Stimulated activated CD4-positive, alpha-beta T cell treated with anti-CD3 and anti-CD28 coated beads, Interleukin-15, amount 100 ng/mL, for 48 hours (primary cell): ENCODE measurements around the gene TRAF3.

Experiments
- DNase-seq, 2 donors: peaks; one replicate each; pipeline ENCODE4 v3.0.0-alpha.2; 2020; ENCODE audit warnings: low read depth in 2 of 2

The TRAF3 gene

DNA sequence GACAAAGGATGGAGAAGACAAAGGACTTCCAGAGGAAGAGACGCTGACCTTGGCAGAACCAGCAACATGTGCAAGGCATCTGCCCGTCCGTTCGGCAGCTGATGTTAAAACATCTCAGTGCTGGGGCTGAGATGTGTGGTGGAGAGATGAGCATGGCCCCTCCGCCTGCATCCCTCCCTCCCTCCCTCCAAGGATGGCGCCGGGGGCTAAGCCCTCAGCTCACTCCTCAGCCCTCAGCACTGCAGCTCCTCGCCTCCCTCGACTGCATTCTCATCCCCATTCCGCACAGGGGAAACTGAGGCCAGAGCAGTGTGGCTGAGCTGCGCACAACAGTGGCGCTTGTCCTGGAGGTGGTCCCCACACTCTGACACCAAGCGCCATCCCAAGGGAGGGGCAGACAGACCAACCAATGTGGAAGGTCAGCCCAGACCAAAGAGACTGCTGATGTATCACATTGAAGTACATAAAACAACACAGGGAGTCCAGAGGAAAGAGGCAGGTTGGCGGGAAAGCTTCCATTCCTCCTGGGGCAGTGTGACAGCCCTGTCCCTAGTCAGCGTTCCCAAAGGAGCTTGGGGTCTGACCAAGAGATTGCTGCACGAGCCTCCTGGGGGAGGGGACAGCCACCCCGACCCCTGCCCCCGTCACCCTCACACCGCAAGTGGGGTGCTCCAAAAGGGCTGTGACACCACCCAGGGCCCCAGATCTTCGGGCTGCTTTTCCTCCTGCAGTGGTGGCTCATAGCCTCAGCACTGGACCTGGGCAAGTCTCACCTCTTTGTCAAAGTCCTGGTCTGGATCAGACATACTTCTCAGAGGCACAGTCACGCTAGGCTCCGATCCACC is 160.3 kb downstream of the TRAF3 start:
- no peak for DNase-seq

- no peak for DNase-seq
Observed at GRCh38 chr14:102938191-102938590, 160.9 kb downstream of the TRAF3 start.

- DNase-seq, result no peak
Observed at GRCh38 chr14:102939329-102939728, 162.1 kb downstream of the TRAF3 start.

DNA sequence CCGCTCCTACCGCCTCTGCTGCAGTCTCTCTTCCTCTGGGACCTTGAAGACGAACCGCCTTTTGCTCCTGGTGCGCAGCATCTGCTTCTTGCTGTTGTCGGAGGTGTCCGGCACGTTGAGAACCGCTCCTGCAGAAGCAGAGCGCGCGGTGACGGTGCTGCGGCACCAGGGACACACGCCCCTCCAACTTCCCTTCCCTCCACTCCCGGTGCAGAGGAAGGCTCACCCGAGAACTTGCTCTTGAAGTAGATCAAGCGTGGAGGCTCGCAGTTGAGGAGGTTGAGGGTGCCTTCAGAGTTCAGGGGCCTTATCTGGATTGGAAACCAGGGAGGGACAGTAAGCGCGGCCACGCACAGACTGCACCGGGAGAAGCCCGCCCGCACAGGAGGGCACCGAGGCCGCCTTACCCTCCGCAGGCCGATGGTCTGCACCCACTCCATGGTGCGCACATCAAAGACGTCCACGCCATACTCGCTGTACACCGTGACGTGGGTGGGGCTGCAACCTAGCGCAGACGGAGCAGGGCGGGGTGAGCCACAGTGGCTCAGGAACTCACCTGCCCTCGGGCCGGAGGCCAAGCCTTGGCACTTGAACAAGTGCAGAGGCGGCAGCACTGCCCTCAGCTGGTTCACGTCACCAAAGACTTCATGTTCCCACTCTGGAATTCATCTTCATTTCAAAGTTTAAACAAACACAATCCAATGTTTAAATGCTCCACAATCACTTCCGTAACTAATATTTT is 162.7 kb downstream of the TRAF3 start:
- no peak for DNase-seq

DNA sequence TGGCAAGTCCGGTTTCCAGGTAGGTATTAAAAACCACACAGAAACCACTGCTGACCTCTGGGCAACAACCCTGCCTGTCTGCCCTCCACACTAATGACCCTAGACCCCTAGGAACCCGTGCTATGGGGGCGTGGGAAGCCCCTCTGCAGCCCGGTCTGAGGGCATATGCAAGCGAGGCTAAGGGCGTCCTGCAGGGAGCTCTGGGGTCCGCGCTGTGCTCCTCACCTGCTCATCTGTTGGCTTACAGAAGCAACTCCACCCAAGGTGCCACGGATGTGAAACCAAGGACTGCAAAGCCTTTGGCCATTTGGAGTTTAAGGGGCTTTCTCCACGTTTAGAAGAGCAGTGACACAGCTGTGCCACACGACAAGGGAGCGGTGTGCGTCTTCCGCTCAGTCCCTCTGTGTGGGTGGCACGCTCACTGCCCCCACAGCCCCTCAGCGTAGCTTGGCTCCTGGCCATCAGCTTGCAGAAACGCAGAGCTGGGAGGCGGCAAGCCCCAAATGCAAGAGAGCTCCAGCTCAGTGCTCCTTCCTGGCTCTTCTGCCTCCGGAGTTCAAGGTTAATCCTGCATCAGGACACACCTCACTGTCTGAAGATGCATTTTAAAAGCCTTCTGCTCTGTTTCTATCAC is 163.6 kb downstream of the TRAF3 start:
- DNase-seq, result no peak

DNA sequence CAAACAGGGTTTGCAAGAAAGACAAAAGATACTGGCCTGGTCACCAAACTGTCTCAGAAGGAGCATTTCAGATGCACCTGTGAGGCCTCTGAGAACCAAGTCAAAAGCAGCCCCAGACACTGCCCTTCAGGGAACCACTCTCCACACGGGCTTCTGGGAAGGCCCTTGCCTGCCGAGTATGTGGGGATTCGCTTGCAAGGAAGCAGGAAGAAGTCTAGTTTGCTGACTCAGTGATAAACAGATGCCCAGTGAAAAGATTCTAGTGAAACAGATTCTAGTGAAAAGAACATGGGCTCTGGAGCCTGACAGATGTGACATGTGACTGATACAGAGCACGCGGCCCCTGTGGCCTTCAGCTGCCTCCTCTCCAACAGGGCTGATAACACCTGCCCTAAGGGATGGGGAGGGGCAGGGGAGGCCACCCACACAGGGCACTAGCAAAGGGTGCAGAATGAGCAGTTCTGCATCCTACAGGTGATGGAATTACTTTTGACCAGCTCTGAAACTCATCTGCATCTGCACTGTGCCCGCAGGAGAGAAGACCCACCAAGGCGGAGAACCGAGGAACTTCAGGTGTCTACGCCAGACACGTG is 164.3 kb downstream of the TRAF3 start:
- DNase-seq, result no peak

- DNase-seq, result no peak
Observed at GRCh38 chr14:102942069-102942468, 164.8 kb downstream of the TRAF3 start.

DNA sequence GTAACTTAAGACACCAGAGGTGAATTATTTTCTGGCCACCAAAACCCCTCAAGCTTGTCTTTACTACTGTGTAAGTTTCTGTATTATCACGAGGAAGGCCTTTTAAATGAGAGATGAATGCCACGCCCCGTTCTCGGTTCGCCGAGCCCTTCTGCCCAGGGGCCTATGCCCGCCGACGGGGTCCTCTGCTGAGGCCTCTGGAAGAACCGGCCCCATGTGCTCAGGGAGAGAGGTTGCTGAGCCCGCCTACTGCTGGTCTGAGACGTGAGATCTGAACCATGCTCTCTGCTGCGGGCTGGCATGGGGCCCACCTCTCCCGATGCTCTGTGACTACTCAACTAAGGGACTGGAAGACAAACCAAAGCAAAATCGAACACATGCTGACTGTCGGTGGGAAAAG is 166.2 kb downstream of the TRAF3 start:
- DNase-seq, result no peak

DNA sequence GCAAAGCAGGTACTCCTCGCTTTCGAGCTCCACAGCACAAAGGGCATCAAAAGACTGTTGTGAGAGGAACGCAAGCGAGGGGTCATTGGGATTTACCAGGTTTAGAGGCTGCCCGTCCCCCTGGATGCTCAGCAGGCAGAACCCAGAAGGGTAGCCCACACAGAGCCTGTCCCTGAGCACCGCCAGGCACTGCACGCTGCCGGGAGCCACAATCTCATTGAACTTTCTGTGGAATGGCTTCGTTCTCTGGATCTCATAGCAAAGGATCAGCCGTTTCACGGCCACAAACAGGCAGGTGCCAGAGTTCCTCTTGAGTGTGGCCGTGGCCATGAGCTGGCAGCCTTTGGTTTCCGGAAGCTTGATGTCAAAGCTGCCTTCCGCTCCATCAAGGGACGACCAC is 166.7 kb downstream of the TRAF3 start:
- no peak for DNase-seq

GRCh38 chr14:102944448-102945330 is 167.4 kb downstream of the TRAF3 start:
- DNase-seq, result no peak

GRCh38 chr14:102945346-102946130 is 168.3 kb downstream of the TRAF3 start:
- DNase-seq, result no peak

DNA sequence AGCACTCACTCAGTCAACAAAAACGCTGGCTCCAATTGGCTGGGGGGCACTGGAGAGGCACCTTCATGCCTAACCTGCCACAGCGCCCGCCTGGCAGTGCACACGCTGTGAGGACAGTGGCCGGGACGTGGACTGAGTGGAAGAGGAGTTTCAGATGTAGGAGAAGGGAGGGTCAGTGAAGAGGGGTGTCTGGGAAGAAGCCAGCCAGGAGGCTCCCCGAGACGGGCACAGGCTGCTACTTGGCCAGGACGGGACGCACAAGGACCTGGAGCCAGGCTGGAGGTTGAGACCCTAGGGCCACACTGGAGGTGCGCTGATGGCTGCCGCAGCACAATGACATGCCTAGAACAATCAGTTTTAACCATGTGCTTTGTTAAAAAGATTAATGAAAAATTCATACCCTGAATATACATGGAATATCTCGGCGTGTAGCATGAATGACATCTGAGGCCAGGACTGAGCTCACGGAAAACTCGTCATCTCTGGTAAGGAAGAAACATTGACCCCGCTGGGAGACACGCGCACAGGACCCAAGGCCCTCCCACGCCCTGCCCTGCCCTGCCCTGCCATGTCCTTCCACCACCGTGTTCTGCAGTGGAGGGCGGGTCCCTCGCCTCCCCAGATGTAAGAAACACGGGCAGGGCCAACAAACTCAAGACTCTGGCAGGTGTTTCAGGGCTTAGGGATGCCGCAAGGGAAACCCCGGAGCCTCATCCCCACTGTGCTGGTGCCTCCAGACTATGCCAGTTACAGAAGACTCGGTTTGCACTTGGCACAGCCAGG is 170.3 kb downstream of the TRAF3 start:
- DNase-seq, result no peak

GRCh38 chr14:102948698-102949061 is 171.4 kb downstream of the TRAF3 start:
- no peak for DNase-seq

DNA sequence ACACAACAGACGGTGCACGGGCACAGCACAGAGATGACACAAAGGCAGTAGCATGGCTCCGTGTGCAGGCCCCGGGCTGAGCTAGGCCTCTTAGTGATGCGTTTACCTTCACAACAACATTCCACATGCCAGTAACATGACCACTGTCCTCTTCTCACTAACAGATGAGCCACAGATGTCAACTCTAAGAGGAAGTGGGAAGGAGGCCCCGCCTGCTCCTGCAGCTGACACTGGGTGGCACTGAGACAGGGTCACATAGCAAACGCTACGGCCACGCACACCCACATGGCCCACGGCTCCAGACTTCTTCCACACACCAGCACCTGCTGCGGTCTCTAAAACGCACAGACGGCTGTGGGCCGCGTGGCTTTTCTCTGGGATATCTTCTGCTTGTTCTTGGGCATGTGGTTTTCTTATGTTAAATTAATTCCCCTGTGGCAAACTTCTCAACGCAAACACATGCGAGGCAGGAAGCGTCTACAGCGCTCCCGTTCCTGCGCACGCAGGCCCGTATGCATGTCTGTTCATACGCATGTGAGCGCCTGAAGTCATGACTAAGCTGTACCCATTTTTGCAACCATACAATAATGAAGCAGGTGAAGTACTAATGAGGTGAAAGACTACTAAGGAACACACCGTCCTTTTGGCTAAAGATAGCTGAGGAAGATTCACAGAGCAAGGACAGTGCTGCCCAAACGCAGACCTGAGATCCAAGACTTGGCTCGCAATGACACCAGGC is 172.0 kb downstream of the TRAF3 start:
- DNase-seq, result peak in 1 of 2 donors; percentile 20

DNA sequence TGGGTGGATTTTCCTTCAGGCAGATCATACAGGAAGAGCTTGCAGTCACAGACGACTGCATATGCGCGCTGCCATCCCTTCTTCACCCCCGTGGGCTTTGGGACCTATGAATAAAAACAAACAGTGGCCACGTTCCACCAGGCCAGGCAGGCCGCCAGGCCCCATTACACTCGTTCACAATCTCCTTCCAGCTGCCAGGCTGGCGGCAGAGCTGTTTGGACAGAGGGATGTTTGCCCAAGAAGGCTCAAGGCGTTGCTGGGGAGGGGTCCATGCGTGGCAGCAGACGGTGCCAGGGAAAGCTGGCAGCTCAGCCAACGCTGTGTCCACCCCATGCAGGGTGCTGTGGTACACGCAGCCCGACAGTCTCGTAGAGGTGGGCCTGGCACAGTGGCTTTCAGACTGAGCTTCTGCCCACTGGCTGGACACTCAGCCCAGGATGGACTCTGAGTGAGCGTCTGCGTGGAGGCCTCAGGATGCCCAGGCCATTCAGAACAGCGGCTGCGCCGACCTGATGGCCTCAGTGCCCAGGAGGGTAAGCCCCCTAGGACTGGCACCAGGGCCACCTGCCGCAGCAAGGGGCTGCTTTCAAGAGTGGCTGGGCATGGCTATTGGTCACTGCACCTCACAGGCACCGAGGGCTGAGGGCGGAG is 172.7 kb downstream of the TRAF3 start:
- DNase-seq, result no peak

DNA sequence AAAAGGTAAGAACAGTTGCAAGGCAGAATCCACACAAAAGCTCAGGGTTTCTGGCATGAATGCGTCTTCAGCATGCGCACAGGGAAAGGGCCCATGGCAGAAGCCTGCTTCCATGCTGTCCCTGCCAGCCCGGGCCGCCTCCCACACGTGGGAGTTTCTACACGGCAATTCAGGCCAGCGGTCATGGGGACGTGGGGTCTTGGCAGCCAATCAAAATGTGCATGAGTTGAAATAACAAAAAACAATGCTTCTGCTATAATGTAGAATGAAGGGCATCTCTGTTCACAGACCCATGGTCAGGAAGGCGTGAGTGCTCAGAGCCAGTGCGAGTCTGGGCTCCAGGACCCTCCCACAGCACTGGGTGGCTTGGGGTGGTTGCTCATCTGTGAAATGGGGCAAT is 173.8 kb downstream of the TRAF3 start:
- no peak for DNase-seq

DNA sequence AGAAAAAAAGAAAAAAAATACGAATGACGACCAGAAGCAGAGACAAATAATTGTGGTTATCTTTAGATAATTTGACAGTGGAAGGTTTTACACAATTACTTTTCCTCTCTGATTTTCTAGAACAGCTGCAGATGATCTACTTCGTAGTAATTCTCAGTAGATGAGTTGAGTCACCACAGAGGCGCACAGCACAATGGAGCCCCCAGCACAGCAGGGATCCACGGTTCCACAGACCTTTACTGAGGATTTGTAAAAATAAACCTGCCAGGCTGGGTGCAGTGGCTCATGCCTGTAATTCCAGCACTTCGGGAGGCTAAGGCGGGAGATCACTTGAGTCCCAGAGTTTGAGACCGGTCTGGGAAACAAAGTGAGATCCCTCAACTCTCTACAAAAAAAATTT is 174.6 kb downstream of the TRAF3 start:
- DNase-seq, result no peak

DNA sequence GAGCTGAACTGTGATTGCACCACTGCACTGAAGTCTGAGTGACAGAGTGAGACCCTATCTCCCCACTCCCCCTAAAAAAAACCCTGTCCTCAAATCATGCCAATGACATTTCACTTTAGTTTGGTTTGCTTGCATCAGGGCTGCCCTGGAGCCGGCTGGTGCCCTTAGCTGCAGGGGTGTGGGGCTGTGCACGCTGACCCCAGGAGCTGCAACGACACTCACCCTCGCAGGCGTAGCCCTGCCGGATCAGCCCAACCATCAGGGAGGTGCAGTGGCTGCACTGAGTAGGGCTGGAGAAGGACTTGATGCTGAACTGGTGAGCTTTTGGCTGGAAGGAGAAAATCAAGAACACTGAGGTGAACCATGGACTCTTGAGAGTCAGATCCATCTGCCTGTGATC is 175.0 kb downstream of the TRAF3 start:
- no peak for DNase-seq

DNA sequence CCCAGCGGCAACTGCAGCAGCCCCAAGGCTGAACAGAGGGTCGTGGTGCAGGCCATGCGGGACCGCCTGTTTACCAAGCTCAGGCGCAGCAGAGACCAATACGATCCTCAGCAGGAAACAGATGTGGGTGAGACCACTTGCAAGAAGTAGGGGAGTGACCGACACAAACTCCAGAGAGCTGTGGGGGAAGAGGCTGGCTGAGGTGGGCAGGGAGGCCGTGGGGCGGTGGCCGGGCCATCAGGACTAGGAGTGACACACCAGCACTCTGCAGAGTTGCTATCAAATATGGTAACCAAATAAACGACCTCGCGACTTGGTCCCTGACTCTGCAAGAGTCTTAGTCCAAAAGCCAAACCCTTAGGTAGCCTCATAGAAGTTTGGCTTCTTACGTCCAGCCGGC is 175.9 kb downstream of the TRAF3 start:
- DNase-seq, result no peak
